Measurements from ENCODE around the gene SAMM50.

GRCh38 chr22:44018594-44018993, 63.4 kb downstream of the SAMM50 start:
- no peak for TF ChIP-seq CTCF (IDR thresholded peaks at IDR 0.05)
- no peak for TF ChIP-seq POLR2A (IDR thresholded peaks at IDR 0.05; ENCODE audit: low read depth)
- TF ChIP-seq POLR2AphosphoS5 (IDR thresholded peaks at IDR 0.05): no peak

Measured in esophagus muscularis mucosa (tissue), 3 donors.